IPS-15b (cell line): ENCODE results near the gene FOXE3.

Experiments used
- H3K27me3 ChIP-seq: one replicate; pipeline ENCODE4 v1.6.1; 2013; ENCODE audit warnings: low read length; ENCODE audit not compliant: control insufficient read depth, insufficient read depth
- H3K36me3 ChIP-seq: one replicate; pipeline ENCODE4 v1.6.1; 2013; ENCODE audit warnings: low read length; ENCODE audit not compliant: control insufficient read depth, insufficient read depth
- H3K4me1 ChIP-seq: one replicate; pipeline ENCODE4 v1.6.1; 2013; ENCODE audit warnings: mild to moderate bottlenecking, low read length; ENCODE audit not compliant: control insufficient read depth, insufficient read depth
- H3K4me3 ChIP-seq: one replicate; pipeline ENCODE4 v1.5.1; 2013; ENCODE audit warnings: low read depth, low read length
- H3K9ac ChIP-seq: one replicate; pipeline ENCODE4 v1.6.1; 2013; ENCODE audit warnings: low read depth, mild to moderate bottlenecking, low read length
- H3K9me3 ChIP-seq: one replicate; pipeline ENCODE4 v1.6.1; 2013; ENCODE audit warnings: mild to moderate bottlenecking, low read length; ENCODE audit not compliant: control insufficient read depth, insufficient read depth

Gene FOXE3

DNA sequence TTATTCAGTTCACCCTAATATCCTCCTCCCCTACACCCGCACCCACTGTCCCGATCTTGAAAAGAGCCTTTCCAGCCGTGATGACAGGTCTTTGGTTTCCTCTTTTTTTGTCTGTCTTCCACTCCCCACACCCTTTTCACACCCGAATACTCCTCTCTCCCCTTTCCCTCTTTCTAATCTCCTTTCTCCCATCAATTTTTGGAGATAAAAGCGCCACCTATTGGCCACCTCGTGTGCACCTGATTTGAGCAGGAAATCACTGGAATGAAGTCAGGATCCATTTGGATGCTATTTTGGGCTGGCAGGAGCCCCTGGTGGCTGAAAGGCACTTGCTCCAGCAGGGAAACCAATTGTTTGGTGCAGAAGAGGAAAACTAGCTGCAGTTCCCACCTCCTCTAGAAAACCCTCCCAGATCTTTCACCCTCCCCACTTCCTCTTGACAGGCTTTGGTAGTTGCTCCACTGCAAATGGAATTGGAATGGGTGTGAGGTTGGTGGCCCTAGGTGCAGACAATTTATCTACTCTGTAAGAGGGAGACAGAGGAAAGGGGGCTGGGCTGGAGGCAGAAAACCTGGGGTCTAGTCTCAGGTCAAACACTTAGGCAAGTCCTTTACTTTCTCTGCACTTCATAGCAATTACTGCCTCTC is 8.4 kb downstream of the FOXE3 start:
- H3K9me3 ChIP-seq = no peaks in the 10 kb centered on the region
- H3K4me3 ChIP-seq = no peak overlapping the region
- no peaks in the 10 kb centered on the region for H3K4me1 ChIP-seq
- no peaks in the 10 kb centered on the region for H3K36me3 ChIP-seq
- peaks cover 90% of the 10 kb centered on the region for H3K27me3 ChIP-seq
- no peak overlapping the region for H3K9ac ChIP-seq

DNA sequence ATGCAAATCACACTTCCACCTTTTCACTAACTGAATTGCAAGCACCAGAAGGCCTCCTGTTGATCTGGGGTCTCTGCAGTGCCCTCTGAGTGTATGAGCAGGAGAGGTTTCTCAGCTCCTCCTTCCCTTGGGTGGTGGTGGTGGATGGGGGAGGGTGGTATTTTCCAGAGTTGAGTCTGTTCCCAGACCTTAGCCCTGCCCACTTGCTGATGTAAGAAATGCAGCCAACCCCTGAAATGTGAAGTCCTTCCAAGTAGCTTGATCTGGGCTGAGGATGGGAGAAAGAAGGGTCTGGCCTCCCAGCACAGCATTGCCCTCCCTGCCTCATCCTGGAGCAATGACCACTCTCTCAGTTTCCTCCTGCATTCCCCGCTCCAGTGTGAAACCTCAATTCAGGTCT is 15.4 kb downstream of the FOXE3 start:
- Histone ChIP-seq H3K36me3 (no peaks in the 10 kb centered on the region), H3K9me3 (no peaks in the 10 kb centered on the region), H3K4me1 (peaks cover 7% of the 10 kb centered on the region), H3K9ac (no peak overlapping the region), H3K4me3 (no peak overlapping the region), H3K27me3 (peaks cover 100% of the 10 kb centered on the region)

DNA sequence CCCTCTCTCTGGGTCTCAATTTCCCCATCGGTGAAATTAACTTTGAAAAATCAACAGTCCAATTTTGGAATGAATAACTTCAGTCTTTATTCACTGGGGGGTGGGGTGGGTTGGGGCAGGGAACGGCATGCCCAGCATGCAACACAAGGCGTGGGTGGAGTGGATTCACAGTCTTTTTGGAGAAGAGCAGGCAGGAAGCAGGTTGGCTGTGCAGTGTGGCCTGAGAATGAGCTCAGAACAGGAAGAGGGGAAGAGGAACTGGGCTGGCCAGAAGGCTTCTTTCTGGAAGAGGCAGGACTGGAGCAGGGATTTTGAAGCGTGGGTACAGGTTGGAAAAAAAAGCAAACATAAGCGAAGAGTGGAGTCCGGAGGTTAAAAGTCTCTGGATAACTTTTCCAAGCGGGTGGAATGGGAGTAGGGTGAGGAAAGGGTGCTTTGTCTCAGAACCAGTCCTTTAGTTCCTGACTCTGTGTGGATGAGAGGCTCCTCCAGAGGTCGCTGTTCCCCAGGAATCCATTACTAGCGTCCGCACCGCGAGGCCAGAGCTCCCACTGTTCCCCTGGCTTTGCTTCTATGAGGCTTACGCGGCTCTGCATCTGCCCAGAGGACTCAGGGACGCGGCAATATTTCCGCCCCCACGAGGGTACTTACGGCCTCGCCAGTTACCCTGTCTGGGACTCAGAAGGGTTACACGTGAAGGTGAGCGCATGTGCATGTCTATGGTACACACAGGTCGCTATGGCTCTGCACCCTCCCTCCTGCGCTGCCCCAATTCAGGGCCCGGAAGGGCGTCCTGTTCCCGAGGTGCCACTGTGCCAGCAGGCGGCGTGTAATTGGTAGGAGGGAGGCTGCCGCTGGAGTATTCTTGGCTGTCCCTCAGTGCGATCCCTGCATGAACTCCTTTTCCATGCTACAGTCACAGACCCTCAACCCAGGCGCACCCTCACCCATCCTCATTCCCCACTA is 16.3 kb downstream of the FOXE3 start:
- no peaks in the 10 kb centered on the region for H3K9me3 ChIP-seq
- H3K27me3 ChIP-seq = peaks cover 99% of the 10 kb centered on the region
- H3K4me1 ChIP-seq = peaks cover 10% of the 10 kb centered on the region
- peak overlapping the region; percentile 74 for H3K4me3 ChIP-seq
- H3K36me3 ChIP-seq = no peaks in the 10 kb centered on the region
- no peak overlapping the region for H3K9ac ChIP-seq

DNA sequence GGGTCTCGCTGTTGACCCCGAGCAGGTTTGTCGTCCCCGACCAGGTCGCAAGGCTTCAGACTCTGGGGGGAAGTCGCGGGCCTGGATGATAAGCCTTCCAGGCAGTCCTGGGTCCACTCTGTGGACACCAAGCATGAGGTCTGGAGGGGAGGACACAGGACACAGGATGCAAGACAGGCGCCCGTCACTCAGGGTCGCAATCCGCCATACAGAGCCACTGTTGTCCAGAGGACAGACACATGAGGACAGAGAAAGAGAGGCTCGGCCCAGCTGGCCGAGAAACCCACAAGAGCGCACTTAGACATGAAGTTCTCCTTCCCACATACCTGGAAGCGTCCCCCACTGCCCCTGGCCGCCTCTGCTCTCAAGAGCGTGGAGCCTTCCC is 16.9 kb downstream of the FOXE3 start:
- H3K9ac ChIP-seq = no peak overlapping the region
- no peaks in the 10 kb centered on the region for H3K36me3 ChIP-seq
- peak overlapping the region; percentile 74 for H3K4me3 ChIP-seq
- peaks cover 93% of the 10 kb centered on the region for H3K27me3 ChIP-seq
- H3K9me3 ChIP-seq = no peaks in the 10 kb centered on the region
- peaks cover 10% of the 10 kb centered on the region for H3K4me1 ChIP-seq

DNA sequence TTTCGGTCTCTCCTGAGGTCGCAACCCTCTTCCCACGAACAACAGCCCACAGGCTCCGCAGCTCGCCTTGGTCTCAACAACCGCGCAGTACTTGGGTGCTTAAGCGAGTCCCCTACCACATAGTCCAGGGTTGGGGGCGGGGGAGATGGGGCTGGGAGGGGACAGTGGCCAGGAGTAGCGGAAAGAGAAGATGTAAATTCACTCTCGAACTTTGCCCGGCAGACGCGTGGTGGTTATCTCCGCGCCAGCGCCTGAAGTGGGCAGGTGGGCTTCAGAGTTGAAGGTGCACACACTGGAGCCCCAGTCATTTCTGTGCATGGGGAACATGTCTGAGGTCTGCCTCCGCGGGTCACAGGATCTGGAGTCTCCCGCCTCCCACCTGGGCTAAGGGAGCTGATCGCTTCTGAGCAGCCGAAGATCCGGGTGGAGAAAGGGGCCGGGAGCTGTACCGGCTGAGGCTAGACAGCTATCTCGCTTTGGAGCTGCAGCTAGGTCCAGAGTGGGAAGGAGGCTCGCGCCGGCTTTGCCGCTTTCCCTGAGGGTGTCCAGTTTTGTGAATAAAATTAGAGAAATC is 17.5 kb downstream of the FOXE3 start:
- H3K9ac ChIP-seq = no peak overlapping the region
- H3K9me3 ChIP-seq = no peaks in the 10 kb centered on the region
- H3K36me3 ChIP-seq = no peaks in the 10 kb centered on the region
- H3K4me3 ChIP-seq = peak overlapping the region; percentile 74
- peaks cover 10% of the 10 kb centered on the region for H3K4me1 ChIP-seq
- H3K27me3 ChIP-seq = peaks cover 90% of the 10 kb centered on the region

DNA sequence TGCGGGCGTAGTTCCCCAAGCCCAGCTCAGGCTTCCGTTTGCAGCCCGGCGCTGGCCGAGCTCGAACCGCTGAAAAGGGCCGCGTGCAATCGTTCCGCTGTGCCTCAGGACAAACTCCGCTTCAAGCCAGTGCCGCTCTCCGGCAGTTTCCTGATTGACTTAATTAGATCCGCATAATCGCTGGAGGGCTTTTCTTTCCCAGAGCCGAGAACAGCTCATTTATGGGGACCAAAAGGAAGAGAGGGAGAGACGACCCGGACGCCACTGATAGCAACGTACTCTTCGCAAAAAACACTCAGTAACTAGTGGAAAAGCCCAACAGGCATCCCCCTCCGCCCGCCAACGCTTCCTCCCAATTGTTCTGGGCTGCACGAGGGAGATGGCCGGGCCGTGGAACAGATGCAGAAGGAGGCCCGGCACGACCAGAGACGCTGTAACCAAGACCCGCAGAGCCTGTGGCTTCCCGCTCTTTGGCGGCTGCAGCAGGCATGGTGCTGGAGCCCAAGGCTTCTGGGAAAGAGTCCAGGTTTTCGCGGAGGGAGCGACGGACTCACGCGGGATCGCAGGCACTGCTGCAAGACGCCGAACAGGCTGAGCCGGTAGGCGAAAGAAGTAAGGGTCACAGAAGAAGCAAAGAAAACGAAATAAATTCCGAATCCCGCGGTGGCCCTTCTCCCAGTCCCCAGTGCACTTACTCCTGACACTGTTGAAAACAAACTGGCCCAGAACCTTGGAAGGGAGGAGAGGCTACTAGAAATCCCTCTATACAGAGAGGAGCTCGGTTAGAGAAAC is 18.2 kb downstream of the FOXE3 start:
- Histone ChIP-seq H3K4me1 (peaks cover 10% of the 10 kb centered on the region), H3K9ac (no peak overlapping the region), H3K9me3 (no peaks in the 10 kb centered on the region), H3K36me3 (no peaks in the 10 kb centered on the region), H3K4me3 (peak overlapping the region; percentile 74), H3K27me3 (peaks cover 90% of the 10 kb centered on the region)

DNA sequence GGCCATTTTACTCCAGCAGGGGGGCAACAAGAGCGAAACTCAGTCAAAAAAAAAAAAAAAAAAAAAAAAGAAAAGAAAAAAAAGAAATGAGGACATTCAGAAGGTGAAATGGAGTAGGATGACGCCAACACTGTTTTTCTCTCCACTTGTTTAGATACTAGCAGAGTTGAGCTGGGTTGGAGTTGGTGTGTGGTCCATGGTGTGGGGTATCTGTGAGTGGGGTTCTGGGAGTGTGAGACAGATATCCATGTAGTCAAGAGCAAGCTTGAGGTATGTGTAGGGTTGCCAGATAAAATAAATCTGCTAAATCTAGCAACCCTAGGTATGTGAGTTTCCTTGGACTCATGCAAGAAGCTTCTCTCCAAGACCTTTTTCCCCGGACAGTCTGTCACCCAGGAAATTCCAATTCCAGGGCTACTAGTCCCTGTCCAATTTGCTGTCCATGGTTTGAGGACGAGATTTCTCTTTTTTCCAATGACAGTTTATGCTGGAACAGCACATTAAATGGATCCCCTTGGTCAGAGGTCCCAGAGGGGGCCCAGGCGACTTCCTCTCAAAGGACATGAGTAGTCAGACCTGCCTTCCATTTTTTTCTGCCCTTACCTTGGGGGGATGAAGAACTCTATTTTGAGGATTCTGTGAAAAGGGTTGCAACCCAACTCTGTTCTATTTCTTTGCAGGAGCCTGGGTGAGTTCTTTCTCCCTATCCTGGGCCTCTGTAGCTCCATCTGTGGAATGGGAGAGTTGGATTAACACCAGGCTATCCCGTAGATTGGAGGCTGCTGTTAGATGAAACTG is 19.6 kb downstream of the FOXE3 start:
- H3K4me3 ChIP-seq = no peak overlapping the region
- no peaks in the 10 kb centered on the region for H3K36me3 ChIP-seq
- no peaks in the 10 kb centered on the region for H3K9me3 ChIP-seq
- peaks cover 90% of the 10 kb centered on the region for H3K27me3 ChIP-seq
- peaks cover 10% of the 10 kb centered on the region for H3K4me1 ChIP-seq
- no peak overlapping the region for H3K9ac ChIP-seq

DNA sequence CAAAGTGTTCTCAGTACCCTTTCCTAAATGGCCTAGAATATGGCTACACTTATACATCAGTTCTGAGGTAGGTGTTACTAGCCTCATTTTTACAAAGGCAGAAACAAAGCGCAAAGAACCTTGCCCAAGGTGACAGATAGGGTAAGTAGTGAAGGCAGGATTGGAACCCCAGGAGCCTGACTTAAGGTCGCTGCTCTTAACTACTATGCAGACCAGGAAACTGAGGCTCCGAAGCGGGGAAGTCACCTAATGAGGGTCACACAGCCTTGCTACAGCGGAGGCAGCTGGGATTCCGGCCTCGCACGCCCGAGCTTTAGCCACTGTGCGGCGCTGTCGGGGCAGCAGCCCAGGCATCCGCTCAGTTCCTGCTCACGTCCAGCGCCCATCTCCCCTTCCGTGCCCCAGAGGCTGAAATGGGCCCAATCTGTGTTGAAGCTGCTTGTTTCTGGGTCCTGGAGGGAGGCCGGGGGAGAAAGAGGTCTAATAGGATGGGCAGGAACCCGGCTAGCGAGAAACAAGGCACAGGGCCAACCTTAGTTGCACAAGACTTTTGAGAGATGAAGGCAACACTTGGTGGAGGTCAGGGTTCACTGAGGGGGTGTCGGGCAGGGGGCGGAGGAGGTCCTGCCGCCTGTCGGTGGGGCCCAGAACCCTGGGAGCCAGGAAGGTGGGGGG is 20.4 kb downstream of the FOXE3 start:
- Histone ChIP-seq H3K9me3 (no peaks in the 10 kb centered on the region), H3K36me3 (no peaks in the 10 kb centered on the region), H3K4me1 (peaks cover 10% of the 10 kb centered on the region), H3K27me3 (peaks cover 90% of the 10 kb centered on the region), H3K4me3 (peak overlapping the region; percentile 45), H3K9ac (no peak overlapping the region)

DNA sequence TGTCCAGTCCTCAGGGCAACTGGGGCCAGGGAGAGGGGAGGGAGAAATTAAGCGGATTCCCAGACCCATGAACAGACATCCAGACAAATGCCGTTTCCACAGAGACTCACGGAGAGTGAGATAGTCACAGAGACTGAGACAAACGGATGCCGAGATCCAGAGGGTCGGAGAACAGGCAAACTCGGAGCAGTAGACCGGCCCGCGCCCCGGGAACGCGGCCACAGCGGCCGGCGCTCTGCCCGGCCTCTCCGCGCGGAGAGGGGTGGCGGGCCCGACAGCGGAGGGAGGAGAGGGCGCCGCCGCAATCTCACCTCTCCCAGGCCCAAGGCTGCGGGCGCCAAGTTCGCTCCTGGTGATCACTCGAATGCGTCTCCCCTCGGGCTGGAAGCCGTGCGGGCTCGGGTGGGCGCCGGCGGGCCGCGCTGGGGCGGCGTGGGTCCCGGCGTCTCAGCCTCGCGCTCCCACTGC is 20.9 kb downstream of the FOXE3 start:
- Histone ChIP-seq H3K27me3 (peaks cover 90% of the 10 kb centered on the region), H3K36me3 (no peaks in the 10 kb centered on the region), H3K4me3 (peak overlapping the region; percentile 45), H3K4me1 (peaks cover 8% of the 10 kb centered on the region), H3K9me3 (no peaks in the 10 kb centered on the region), H3K9ac (no peak overlapping the region)

DNA sequence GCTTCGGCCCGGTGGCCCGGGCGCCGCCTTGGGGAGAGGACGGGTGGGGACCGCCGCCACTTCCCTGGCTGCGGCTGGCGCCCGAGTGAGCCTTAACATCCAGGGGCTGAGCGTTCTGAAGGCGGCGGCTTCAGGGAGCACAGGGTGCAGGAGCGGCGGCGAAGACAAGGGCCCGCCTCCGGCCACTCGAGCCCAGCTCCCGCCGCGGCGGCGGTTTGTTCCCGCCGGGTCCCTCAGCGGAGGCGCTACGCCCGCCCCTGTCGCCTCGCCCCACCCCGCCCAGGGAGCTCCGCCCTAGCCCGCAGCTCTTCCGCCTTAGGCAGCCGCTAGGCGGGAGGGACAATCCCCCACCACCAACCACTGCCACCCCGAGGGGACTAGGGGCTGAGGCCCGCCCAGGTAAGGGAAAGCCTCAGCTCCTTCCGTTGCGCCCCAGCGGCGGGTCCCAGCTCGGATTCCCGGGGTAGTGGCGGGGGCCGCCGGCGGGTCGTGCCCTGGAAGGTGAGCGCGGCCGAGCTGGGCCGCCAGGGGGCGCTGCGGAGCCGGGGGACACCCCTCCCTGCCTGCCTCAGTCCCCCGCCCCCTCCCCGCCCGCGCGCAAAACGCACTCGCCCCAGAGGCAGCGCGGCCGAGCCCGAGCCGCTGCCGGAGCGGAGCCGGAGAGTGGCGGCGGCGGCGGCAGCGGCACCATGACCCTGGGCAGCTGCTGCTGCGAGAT is 21.5 kb downstream of the FOXE3 start, which contains the start of gene FOXD2:
FOXD2 (plus strand) TSS at position 598 of the 718 bp plus-strand sequence; CDS start at position 690, 92 bp downstream.
- Histone ChIP-seq H3K27me3 (peaks cover 90% of the 10 kb centered on the region), H3K4me1 (peaks cover 4% of the 10 kb centered on the region), H3K9ac (no peak within 1 kb of the TSS), H3K4me3 (peak within 1 kb of the TSS; percentile 45), H3K9me3 (no peaks in the 10 kb centered on the region), H3K36me3 (no peaks in the 10 kb centered on the region)
